ENCODE data around the gene MYZAP. TPM values are rescaled to one million over a fixed set of nuclear protein-coding genes. Genes with fewer than 3 reads are reported as not detected.

MYZAP gene
- total and polyA plus RNA-seq, 2 of the 13 experiments (the other 11 are each of a cell fraction or from before 2014, with no cell fraction given), result not detected

- TF ChIP-seq ZNF790 (CRISPR knock-in tag; IDR thresholded peaks at IDR 0.05; ENCODE audit: borderline replicate concordance), result no peak
- TF ChIP-seq CREM (IDR thresholded peaks at IDR 0.05), result no peak
- TF ChIP-seq CREM (CRISPR knock-in tag; IDR thresholded peaks at IDR 0.05), result no peak
- peak; percentile 50; the same call in 1 of the 2 replicates for TF ChIP-seq POGZ (CRISPR knock-in tag; IDR thresholded peaks at IDR 0.05)
- TF ChIP-seq TFAP4 (IDR thresholded peaks at IDR 0.05; ENCODE audit: borderline replicate concordance, low read depth), result no peak
- TF ChIP-seq ARID5B (CRISPR knock-in tag; IDR thresholded peaks at IDR 0.05), result no peak
- TF ChIP-seq SAFB2 (CRISPR knock-in tag; IDR thresholded peaks at IDR 0.05; ENCODE audit: borderline replicate concordance, low read depth), result no peak
- TF ChIP-seq ZEB1 (IDR thresholded peaks at IDR 0.05; ENCODE audit: insufficient replicate concordance, low read depth), result peak; percentile 49
- no peak for TF ChIP-seq MYC (CRISPR knock-in tag; IDR thresholded peaks at IDR 0.05; ENCODE audit: borderline replicate concordance)
- TF ChIP-seq STAG1 (CRISPR knock-in tag; IDR thresholded peaks at IDR 0.05), result peak; percentile 84
- peak; percentile 50; the same call in 1 of the 2 replicates for TF ChIP-seq EHMT2 (IDR thresholded peaks at IDR 0.05; ENCODE audit: borderline replicate concordance, low read depth, low read length)
- no peak for TF ChIP-seq KLF13 (CRISPR knock-in tag; IDR thresholded peaks at IDR 0.05)
- peak; percentile 82 for TF ChIP-seq CEBPB (IDR thresholded peaks at IDR 0.05; ENCODE audit: borderline replicate concordance, low read depth, low read length)
- no peak for TF ChIP-seq SETDB1 (CRISPR knock-in tag; IDR thresholded peaks at IDR 0.05; ENCODE audit: borderline replicate concordance)
- no peak for TF ChIP-seq HNF1A (IDR thresholded peaks at IDR 0.05; ENCODE audit: low read depth)
- no peak for TF ChIP-seq HNF1A (CRISPR knock-in tag; IDR thresholded peaks at IDR 0.05; ENCODE audit: borderline replicate concordance)
- TF ChIP-seq CEBPG (CRISPR knock-in tag; IDR thresholded peaks at IDR 0.05), result peak; percentile 54; the same call in 1 of the 2 replicates
- no peak for TF ChIP-seq THAP9 (CRISPR knock-in tag; IDR thresholded peaks at IDR 0.05; ENCODE audit: borderline replicate concordance)
- TF ChIP-seq ZNF557 (CRISPR knock-in tag; IDR thresholded peaks at IDR 0.05), result no peak
- no peak for TF ChIP-seq NFE2L1 (CRISPR knock-in tag; IDR thresholded peaks at IDR 0.05; ENCODE audit: borderline replicate concordance)
These were observed 31.8 kb upstream of the MYZAP start (continued) for GRCh38 chr15:57559875-57560274.
